WTC11 (cell line): ENCODE results near the gene NAB1. TPM values are rescaled to one million over a fixed set of nuclear protein-coding genes. Genes with fewer than 3 reads are reported as not detected.

Experiments used
- ATAC-seq: fragments of 200-7000 bp; cut with Tn5 transposase; 2 replicates; pipeline ENCODE4 v1.10.0; 2021; ENCODE audit warnings: mild to moderate bottlenecking, moderate library complexity
- CTCF ChIA-PET: fragments of 300-600 bp; sonication (Branson Sonifier 250); formaldehyde crosslinking; loops from one replicate; lab custom pipeline; 2021; ENCODE audit warnings: antibody characterized with exemption; lab: Charles Lee
- POLR2A ChIA-PET: fragments of 350-600 bp; sonication (Branson Sonifier 250); formaldehyde crosslinking; loops from one replicate; lab custom pipeline; 2021; ENCODE audit warnings: antibody characterized with exemption; lab: Charles Lee
- DNase-seq: peaks from one replicate; pipeline ENCODE4 v3.0.0; 2021; ENCODE audit warnings: low spot score
- H3K27ac Mint-ChIP-seq: 2 replicates; pipeline ENCODE4 v1.8.0; 2021; ENCODE audit warnings: mixed read lengths
- H3K27me3 Mint-ChIP-seq: 2 replicates; pipeline ENCODE4 v1.8.0; 2021; ENCODE audit warnings: low read depth, mild to moderate bottlenecking, moderate library complexity, mixed read lengths
- H3K36me3 Mint-ChIP-seq: 2 replicates; pipeline ENCODE4 v1.8.0; 2021; ENCODE audit warnings: mixed read lengths
- H3K4me1 Mint-ChIP-seq: 2 replicates; pipeline ENCODE4 v1.8.0; 2022; ENCODE audit warnings: mixed read lengths
- H3K4me3 Mint-ChIP-seq: 2 replicates; pipeline ENCODE4 v1.8.0; 2021; ENCODE audit warnings: mild to moderate bottlenecking, moderate library complexity, mixed read lengths
- H3K9me3 Mint-ChIP-seq: 2 replicates; pipeline ENCODE4 v1.8.0; 2021; ENCODE audit warnings: mixed read lengths
- ESRRA ChIP-seq: sonication (generic); formaldehyde crosslinking; IDR thresholded peaks from 2 replicates; pipeline ENCODE4 v1.8.1; 2022; ENCODE audit warnings: mild to moderate bottlenecking, missing genetic modification reagents, borderline replicate concordance
- FOXK1 ChIP-seq: sonication (generic); formaldehyde crosslinking; IDR thresholded peaks from 2 replicates; pipeline ENCODE4 v1.8.0; 2022; ENCODE audit warnings: mild to moderate bottlenecking, moderate library complexity, missing genetic modification reagents
- GABPB1 ChIP-seq: sonication (generic); formaldehyde crosslinking; IDR thresholded peaks from 2 replicates; pipeline ENCODE4 v1.8.1; 2023; ENCODE audit warnings: mild to moderate bottlenecking, missing genetic modification reagents
- NFYB ChIP-seq: sonication (generic); formaldehyde crosslinking; conservative IDR thresholded peaks from 2 replicates; pipeline ENCODE4 v1.8.0; 2022; ENCODE audit warnings: low read depth, missing genetic modification reagents
- NR2C2 ChIP-seq: sonication (generic); formaldehyde crosslinking; IDR thresholded peaks from 2 replicates; pipeline ENCODE4 v1.8.0; 2022; ENCODE audit warnings: mild to moderate bottlenecking, missing genetic modification reagents
- PRRX2 ChIP-seq: fragments of 250-450 bp; sonication (Bioruptor Pico); IDR thresholded peaks from 2 replicates; pipeline ENCODE4 v1.8.0; 2021; ENCODE audit warnings: mild to moderate bottlenecking
- SOX15 ChIP-seq: fragments of 250-450 bp; sonication (Bioruptor Pico); IDR thresholded peaks from 2 replicates; pipeline ENCODE4 v1.9.0; 2021; ENCODE audit warnings: mild to moderate bottlenecking
- SP1 ChIP-seq: sonication (generic); formaldehyde crosslinking; conservative IDR thresholded peaks from 2 replicates; pipeline ENCODE4 v1.8.1; 2022; ENCODE audit warnings: missing genetic modification reagents
- TP53 ChIP-seq: sonication (generic); formaldehyde crosslinking; IDR thresholded peaks from 2 replicates; pipeline ENCODE4 v1.8.1; 2023; ENCODE audit warnings: mild to moderate bottlenecking, missing genetic modification reagents
- ZNF219 ChIP-seq: sonication (generic); formaldehyde crosslinking; IDR thresholded peaks from 2 replicates; pipeline ENCODE4 v1.8.0; 2023; ENCODE audit warnings: missing genetic modification reagents, mild to moderate bottlenecking, borderline replicate concordance
- ZNF263 ChIP-seq: sonication (generic); formaldehyde crosslinking; IDR thresholded peaks from 2 replicates; pipeline ENCODE4 v1.8.1; 2022; ENCODE audit warnings: low read depth, mild to moderate bottlenecking, moderate library complexity, missing genetic modification reagents
- ZNF317 ChIP-seq: sonication (generic); formaldehyde crosslinking; IDR thresholded peaks from 2 replicates; pipeline ENCODE4 v1.8.1; 2023; ENCODE audit warnings: low read depth, mild to moderate bottlenecking, moderate library complexity, missing genetic modification reagents, borderline replicate concordance
- total RNA-seq: library from RNA; stranded (reverse); gene quantifications from 3 replicates; pipeline ENCODE4 v1.2.3, GENCODE V29; 2021
- TF ChIP-seq, protein P1 (sequence below): fragments of 250-450 bp; sonication (Bioruptor Pico); IDR thresholded peaks from 2 replicates; pipeline ENCODE4 v1.9.0; 2021; ENCODE audit warnings: mild to moderate bottlenecking, borderline replicate concordance
- TF ChIP-seq, protein P2 (sequence below): sonication (generic); formaldehyde crosslinking; IDR thresholded peaks from 2 replicates; pipeline ENCODE4 v1.8.0; 2023; ENCODE audit warnings: missing genetic modification reagents
- TF ChIP-seq, protein P3 (sequence below): sonication (generic); formaldehyde crosslinking; IDR thresholded peaks from 2 replicates; pipeline ENCODE4 v1.8.1; 2022; ENCODE audit warnings: low read depth, missing genetic modification reagents, borderline replicate concordance
- TF ChIP-seq, protein P4 (sequence below): sonication (generic); formaldehyde crosslinking; IDR thresholded peaks from 2 replicates; pipeline ENCODE4 v1.8.1; 2022; ENCODE audit warnings: mild to moderate bottlenecking, moderate library complexity, missing genetic modification reagents
- TF ChIP-seq, protein P5 (sequence below): sonication (generic); formaldehyde crosslinking; conservative IDR thresholded peaks from 2 replicates; pipeline ENCODE4 v1.8.1; 2023; ENCODE audit warnings: mild to moderate bottlenecking, low read depth, missing genetic modification reagents, moderate library complexity
- TF ChIP-seq, protein P6 (sequence below): fragments of 250-450 bp; sonication (Bioruptor Pico); IDR thresholded peaks from 2 replicates; pipeline ENCODE4 v1.9.0; 2021; ENCODE audit warnings: mild to moderate bottlenecking

Gene NAB1
- total RNA-seq, 1 experiment from 2014 or later, result 32.0 TPM

DNA sequence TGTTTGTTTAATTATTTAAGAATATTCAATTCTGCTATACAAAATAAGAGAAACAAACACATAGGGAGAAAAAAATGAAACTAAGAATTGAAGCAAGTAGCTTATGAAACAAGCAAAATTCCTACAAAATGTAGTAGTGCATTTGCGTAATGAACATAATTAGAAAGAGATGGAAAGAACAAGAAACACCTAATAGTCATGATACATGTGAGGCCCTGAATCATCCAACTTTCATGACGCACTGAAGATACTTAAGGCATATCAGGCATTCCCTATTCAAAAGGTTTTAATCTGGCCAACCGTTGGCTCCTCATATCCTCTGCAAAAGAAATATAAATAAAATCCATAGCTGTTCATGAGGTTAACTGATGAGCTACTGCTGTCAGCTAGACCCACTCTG is 14.5 kb upstream of the NAB1 start (continued):
- TF ChIP-seq, protein P1, sequence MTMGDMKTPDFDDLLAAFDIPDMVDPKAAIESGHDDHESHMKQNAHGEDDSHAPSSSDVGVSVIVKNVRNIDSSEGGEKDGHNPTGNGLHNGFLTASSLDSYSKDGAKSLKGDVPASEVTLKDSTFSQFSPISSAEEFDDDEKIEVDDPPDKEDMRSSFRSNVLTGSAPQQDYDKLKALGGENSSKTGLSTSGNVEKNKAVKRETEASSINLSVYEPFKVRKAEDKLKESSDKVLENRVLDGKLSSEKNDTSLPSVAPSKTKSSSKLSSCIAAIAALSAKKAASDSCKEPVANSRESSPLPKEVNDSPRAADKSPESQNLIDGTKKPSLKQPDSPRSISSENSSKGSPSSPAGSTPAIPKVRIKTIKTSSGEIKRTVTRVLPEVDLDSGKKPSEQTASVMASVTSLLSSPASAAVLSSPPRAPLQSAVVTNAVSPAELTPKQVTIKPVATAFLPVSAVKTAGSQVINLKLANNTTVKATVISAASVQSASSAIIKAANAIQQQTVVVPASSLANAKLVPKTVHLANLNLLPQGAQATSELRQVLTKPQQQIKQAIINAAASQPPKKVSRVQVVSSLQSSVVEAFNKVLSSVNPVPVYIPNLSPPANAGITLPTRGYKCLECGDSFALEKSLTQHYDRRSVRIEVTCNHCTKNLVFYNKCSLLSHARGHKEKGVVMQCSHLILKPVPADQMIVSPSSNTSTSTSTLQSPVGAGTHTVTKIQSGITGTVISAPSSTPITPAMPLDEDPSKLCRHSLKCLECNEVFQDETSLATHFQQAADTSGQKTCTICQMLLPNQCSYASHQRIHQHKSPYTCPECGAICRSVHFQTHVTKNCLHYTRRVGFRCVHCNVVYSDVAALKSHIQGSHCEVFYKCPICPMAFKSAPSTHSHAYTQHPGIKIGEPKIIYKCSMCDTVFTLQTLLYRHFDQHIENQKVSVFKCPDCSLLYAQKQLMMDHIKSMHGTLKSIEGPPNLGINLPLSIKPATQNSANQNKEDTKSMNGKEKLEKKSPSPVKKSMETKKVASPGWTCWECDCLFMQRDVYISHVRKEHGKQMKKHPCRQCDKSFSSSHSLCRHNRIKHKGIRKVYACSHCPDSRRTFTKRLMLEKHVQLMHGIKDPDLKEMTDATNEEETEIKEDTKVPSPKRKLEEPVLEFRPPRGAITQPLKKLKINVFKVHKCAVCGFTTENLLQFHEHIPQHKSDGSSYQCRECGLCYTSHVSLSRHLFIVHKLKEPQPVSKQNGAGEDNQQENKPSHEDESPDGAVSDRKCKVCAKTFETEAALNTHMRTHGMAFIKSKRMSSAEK (CRISPR knock-in tag), result no peak
- TF ChIP-seq ZNF263 (CRISPR knock-in tag), result no peak
- TF ChIP-seq, all 79 proteins: peak for 0

DNA sequence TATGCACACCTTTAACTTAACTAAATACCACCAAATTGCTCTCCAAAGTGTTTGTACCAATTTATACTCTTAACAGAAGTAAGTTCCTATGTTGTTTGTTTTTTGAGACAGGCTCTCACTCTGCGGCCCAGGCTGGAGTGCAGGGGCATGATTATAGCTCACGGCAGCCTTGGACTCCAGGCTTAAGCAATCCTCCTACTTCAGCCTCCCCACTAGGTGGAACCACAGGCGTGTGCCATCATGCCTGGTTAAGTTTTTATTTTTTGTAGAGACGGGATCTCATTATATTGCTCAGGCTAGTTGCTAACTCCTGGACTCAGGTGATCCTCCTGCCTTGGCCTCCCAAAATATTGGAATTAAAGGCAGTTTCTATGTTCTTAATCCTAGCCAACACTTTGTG is 13.1 kb upstream of the NAB1 start:
- Mint-ChIP-seq H3K4me3 (no peak overlapping the region), H3K27ac (no peak overlapping the region), H3K36me3 (no peaks in the 10 kb centered on the region), H3K27me3 (no peaks in the 10 kb centered on the region), H3K4me1 (peaks cover 3% of the 10 kb centered on the region; the same call in 1 of the 2 replicates), H3K9me3 (no peaks in the 10 kb centered on the region)
- ATAC-seq (no peak), DNase-seq (no peak)
- POLR2A ChIA-PET, result no interaction called here
- CTCF ChIA-PET, result interaction anchor here (1.3 kb wide), 2 partner anchors 27 to 44 kb away, joined by 5 to 6 read pairs; no protein-coding TSS in a partner anchor
- TF ChIP-seq PRRX2 (CRISPR knock-in tag) (no peak), ESRRA (CRISPR knock-in tag) (no peak), SOX15 (CRISPR knock-in tag) (no peak), ZNF317 (CRISPR knock-in tag) (no peak), TP53 (CRISPR knock-in tag) (no peak), NR2C2 (CRISPR knock-in tag) (no peak), FOXK1 (CRISPR knock-in tag) (no peak), GABPB1 (CRISPR knock-in tag) (no peak), ZNF219 (CRISPR knock-in tag) (no peak), SP1 (CRISPR knock-in tag) (no peak), NFYB (CRISPR knock-in tag) (no peak)
- TF ChIP-seq, protein P2, sequence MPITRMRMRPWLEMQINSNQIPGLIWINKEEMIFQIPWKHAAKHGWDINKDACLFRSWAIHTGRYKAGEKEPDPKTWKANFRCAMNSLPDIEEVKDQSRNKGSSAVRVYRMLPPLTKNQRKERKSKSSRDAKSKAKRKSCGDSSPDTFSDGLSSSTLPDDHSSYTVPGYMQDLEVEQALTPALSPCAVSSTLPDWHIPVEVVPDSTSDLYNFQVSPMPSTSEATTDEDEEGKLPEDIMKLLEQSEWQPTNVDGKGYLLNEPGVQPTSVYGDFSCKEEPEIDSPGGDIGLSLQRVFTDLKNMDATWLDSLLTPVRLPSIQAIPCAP (CRISPR knock-in tag), result no peak
- TF ChIP-seq, protein P3, sequence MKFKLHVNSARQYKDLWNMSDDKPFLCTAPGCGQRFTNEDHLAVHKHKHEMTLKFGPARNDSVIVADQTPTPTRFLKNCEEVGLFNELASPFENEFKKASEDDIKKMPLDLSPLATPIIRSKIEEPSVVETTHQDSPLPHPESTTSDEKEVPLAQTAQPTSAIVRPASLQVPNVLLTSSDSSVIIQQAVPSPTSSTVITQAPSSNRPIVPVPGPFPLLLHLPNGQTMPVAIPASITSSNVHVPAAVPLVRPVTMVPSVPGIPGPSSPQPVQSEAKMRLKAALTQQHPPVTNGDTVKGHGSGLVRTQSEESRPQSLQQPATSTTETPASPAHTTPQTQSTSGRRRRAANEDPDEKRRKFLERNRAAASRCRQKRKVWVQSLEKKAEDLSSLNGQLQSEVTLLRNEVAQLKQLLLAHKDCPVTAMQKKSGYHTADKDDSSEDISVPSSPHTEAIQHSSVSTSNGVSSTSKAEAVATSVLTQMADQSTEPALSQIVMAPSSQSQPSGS (CRISPR knock-in tag), result no peak
- TF ChIP-seq, protein P4, sequence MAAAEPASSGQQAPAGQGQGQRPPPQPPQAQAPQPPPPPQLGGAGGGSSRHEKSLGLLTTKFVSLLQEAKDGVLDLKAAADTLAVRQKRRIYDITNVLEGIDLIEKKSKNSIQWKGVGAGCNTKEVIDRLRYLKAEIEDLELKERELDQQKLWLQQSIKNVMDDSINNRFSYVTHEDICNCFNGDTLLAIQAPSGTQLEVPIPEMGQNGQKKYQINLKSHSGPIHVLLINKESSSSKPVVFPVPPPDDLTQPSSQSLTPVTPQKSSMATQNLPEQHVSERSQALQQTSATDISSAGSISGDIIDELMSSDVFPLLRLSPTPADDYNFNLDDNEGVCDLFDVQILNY (CRISPR knock-in tag), result no peak
- TF ChIP-seq, protein P5, sequence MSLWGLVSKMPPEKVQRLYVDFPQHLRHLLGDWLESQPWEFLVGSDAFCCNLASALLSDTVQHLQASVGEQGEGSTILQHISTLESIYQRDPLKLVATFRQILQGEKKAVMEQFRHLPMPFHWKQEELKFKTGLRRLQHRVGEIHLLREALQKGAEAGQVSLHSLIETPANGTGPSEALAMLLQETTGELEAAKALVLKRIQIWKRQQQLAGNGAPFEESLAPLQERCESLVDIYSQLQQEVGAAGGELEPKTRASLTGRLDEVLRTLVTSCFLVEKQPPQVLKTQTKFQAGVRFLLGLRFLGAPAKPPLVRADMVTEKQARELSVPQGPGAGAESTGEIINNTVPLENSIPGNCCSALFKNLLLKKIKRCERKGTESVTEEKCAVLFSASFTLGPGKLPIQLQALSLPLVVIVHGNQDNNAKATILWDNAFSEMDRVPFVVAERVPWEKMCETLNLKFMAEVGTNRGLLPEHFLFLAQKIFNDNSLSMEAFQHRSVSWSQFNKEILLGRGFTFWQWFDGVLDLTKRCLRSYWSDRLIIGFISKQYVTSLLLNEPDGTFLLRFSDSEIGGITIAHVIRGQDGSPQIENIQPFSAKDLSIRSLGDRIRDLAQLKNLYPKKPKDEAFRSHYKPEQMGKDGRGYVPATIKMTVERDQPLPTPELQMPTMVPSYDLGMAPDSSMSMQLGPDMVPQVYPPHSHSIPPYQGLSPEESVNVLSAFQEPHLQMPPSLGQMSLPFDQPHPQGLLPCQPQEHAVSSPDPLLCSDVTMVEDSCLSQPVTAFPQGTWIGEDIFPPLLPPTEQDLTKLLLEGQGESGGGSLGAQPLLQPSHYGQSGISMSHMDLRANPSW (CRISPR knock-in tag), result no peak
- TF ChIP-seq, protein P6, sequence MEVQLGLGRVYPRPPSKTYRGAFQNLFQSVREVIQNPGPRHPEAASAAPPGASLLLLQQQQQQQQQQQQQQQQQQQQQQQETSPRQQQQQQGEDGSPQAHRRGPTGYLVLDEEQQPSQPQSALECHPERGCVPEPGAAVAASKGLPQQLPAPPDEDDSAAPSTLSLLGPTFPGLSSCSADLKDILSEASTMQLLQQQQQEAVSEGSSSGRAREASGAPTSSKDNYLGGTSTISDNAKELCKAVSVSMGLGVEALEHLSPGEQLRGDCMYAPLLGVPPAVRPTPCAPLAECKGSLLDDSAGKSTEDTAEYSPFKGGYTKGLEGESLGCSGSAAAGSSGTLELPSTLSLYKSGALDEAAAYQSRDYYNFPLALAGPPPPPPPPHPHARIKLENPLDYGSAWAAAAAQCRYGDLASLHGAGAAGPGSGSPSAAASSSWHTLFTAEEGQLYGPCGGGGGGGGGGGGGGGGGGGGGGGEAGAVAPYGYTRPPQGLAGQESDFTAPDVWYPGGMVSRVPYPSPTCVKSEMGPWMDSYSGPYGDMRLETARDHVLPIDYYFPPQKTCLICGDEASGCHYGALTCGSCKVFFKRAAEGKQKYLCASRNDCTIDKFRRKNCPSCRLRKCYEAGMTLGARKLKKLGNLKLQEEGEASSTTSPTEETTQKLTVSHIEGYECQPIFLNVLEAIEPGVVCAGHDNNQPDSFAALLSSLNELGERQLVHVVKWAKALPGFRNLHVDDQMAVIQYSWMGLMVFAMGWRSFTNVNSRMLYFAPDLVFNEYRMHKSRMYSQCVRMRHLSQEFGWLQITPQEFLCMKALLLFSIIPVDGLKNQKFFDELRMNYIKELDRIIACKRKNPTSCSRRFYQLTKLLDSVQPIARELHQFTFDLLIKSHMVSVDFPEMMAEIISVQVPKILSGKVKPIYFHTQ (CRISPR knock-in tag), result no peak
